ENCODE data around the gene YPEL2. TPM values are rescaled to one million over a fixed set of nuclear protein-coding genes. Genes with fewer than 3 reads are reported as not detected.

The YPEL2 gene
- total and polyA plus RNA-seq, 2 of the 13 experiments (the other 11 are each of a cell fraction or from before 2014, with no cell fraction given) = 8.5 to 21.1 TPM

DNA sequence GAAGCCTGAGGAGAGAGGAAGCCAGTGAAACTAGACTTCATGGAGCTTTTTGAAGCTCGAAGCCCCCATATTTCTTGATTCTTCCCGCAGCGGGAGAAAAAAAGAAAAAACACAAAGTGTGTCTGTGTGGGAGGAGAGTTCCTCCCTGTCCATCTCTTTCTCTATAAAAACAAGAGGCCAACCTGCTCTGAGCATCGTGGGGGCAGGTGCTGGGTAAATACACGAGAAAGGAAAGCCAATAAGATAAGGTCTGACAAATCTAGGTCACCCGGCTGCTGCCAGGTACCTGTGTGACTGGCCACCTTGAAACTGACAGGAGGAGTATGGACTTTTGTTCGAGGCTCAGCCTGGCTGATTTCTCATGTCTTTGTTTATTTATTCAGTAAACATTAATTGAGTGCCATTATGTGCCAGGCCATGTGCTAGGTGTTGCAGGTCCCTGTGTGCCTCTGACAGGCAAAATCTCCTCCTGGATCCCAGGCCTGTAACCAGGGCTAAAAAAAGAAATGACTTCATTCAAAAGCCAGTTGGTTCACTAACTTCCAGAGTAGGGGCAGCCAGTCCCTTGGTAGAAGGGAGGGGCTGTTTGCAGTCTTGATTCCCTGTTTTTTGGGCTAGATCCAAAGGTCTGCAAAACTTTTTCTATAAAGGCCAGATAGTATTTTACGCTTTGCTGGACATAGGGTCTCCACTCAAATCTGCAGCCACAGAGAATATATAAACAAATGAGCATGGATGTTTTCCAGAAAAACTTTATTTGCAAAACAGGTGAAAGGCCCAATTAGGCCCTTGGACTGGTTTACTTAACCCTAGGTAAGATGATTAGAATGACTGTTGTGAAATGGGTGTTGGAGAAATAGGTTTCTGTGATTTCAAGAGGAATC, 35.6 kb downstream of the YPEL2 start (continued):
- TF ChIP-seq JDP2 (CRISPR knock-in tag; IDR thresholded peaks at IDR 0.05; ENCODE audit: borderline replicate concordance) (peak; percentile 86; the same call in 1 of the 2 replicates), SRSF9 (IDR thresholded peaks at IDR 0.05; ENCODE audit: borderline replicate concordance, insufficient read depth, low read depth, low read length, poor library complexity, severe bottlenecking) (no peak), GLI4 (CRISPR knock-in tag; IDR thresholded peaks at IDR 0.05; ENCODE audit: borderline replicate concordance) (0 out of 2 replicates have a peak, but pooled peaks have one; percentile 47), RCOR2 (CRISPR knock-in tag; IDR thresholded peaks at IDR 0.05) (peak; percentile 96), CHCHD3 (CRISPR knock-in tag; IDR thresholded peaks at IDR 0.05) (no peak), REPIN1 (CRISPR knock-in tag; IDR thresholded peaks at IDR 0.05; ENCODE audit: borderline replicate concordance, low read depth) (peak; percentile 82; the same call in 1 of the 2 replicates), NR2C2 (CRISPR knock-in tag; IDR thresholded peaks at IDR 0.05; ENCODE audit: borderline replicate concordance) (peak; percentile 55; the same call in 1 of the 2 replicates), ETV5 (CRISPR knock-in tag; IDR thresholded peaks at IDR 0.05; ENCODE audit: borderline replicate concordance) (peak; percentile 89), ZNF335 (CRISPR knock-in tag; IDR thresholded peaks at IDR 0.05) (peak; percentile 71; the same call in 1 of the 2 replicates), FOXA1 (IDR thresholded peaks at IDR 0.05) (peak; percentile 37; the same call in 1 of the 2 replicates), FOXA1 (CRISPR knock-in tag; IDR thresholded peaks at IDR 0.05) (peak; percentile 98), ZNF256 (CRISPR knock-in tag; conservative IDR thresholded peaks at IDR 0.05) (no peak), ZC3H13 (CRISPR knock-in tag; IDR thresholded peaks at IDR 0.05) (peak; percentile 75; the same call in 1 of the 2 replicates), MED1 (CRISPR knock-in tag; IDR thresholded peaks at IDR 0.05) (peak; percentile 95), ZNF33A (CRISPR knock-in tag; IDR thresholded peaks at IDR 0.05; ENCODE audit: borderline replicate concordance) (peak; percentile 29; the same call in 1 of the 2 replicates), SKI (IDR thresholded peaks at IDR 0.05; ENCODE audit: partially characterized antibody) (peak; percentile 90), KLF16 (CRISPR knock-in tag; IDR thresholded peaks at IDR 0.05) (peak in 1 of 2 experiments; percentile 74; a peak in 2 of 4 replicates)
- TF ChIP-seq, protein P1, sequence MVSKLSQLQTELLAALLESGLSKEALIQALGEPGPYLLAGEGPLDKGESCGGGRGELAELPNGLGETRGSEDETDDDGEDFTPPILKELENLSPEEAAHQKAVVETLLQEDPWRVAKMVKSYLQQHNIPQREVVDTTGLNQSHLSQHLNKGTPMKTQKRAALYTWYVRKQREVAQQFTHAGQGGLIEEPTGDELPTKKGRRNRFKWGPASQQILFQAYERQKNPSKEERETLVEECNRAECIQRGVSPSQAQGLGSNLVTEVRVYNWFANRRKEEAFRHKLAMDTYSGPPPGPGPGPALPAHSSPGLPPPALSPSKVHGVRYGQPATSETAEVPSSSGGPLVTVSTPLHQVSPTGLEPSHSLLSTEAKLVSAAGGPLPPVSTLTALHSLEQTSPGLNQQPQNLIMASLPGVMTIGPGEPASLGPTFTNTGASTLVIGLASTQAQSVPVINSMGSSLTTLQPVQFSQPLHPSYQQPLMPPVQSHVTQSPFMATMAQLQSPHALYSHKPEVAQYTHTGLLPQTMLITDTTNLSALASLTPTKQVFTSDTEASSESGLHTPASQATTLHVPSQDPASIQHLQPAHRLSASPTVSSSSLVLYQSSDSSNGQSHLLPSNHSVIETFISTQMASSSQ (IDR thresholded peaks at IDR 0.05; ENCODE audit: low read depth) = peak; percentile 88
- TF ChIP-seq, protein P1 (CRISPR knock-in tag; IDR thresholded peaks at IDR 0.05; ENCODE audit: borderline replicate concordance) = peak; percentile 97
- TF ChIP-seq, protein P2, sequence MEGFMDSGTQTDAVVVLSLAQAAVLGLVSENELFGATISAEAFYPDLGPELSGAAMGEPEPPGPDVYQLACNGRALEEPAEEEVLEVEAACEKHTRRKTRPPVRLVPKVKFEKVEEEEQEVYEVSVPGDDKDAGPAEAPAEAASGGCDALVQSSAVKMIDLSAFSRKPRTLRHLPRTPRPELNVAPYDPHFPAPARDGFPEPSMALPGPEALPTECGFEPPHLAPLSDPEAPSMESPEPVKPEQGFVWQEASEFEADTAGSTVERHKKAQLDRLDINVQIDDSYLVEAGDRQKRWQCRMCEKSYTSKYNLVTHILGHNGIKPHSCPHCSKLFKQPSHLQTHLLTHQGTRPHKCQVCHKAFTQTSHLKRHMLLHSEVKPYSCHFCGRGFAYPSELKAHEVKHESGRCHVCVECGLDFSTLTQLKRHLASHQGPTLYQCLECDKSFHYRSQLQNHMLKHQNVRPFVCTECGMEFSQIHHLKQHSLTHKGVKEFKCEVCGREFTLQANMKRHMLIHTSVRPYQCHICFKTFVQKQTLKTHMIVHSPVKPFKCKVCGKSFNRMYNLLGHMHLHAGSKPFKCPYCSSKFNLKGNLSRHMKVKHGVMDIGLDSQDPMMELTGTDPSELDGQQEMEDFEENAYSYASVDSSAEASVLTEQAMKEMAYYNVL (CRISPR knock-in tag; IDR thresholded peaks at IDR 0.05; ENCODE audit: borderline replicate concordance) = peak; percentile 98
- TF ChIP-seq, protein P3, sequence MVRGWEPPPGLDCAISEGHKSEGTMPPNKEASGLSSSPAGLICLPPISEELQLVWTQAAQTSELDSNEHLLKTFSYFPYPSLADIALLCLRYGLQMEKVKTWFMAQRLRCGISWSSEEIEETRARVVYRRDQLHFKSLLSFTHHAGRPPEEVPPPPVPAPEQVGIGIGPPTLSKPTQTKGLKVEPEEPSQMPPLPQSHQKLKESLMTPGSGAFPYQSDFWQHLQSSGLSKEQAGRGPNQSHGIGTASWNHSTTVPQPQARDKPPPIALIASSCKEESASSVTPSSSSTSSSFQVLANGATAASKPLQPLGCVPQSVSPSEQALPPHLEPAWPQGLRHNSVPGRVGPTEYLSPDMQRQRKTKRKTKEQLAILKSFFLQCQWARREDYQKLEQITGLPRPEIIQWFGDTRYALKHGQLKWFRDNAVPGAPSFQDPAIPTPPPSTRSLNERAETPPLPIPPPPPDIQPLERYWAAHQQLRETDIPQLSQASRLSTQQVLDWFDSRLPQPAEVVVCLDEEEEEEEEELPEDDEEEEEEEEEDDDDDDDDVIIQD (CRISPR knock-in tag; IDR thresholded peaks at IDR 0.05; ENCODE audit: low read depth) = peak; percentile 94
